Measurements from ENCODE around the gene ASAP3. TPM values are rescaled to one million over a fixed set of nuclear protein-coding genes. Genes with fewer than 3 reads are reported as not detected.

Gene ASAP3
- total and polyA plus RNA-seq, 2 experiments from 2014 or later: 28.0 to 98.2 TPM

DNA sequence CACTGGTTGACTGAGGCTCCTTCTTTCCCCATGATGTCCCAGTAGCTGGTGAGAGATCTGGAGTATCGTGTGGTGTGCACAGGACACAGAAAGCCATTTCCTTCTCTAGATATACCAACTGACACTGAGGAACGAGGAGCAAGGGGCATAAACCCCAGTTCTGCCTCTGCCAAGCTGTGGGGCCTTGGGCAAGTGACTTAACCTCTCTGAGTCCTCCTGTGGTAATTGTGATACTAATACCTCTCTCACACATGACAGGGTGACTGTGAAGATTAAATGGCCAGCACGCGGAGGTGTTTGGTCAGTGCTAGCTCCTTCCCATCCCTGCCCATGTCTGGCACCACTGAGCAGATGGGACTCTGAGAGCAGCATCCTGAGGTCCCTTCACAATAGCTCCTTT, 33.1 kb downstream of the ASAP3 start (continued):
- TF ChIP-seq, protein P1, sequence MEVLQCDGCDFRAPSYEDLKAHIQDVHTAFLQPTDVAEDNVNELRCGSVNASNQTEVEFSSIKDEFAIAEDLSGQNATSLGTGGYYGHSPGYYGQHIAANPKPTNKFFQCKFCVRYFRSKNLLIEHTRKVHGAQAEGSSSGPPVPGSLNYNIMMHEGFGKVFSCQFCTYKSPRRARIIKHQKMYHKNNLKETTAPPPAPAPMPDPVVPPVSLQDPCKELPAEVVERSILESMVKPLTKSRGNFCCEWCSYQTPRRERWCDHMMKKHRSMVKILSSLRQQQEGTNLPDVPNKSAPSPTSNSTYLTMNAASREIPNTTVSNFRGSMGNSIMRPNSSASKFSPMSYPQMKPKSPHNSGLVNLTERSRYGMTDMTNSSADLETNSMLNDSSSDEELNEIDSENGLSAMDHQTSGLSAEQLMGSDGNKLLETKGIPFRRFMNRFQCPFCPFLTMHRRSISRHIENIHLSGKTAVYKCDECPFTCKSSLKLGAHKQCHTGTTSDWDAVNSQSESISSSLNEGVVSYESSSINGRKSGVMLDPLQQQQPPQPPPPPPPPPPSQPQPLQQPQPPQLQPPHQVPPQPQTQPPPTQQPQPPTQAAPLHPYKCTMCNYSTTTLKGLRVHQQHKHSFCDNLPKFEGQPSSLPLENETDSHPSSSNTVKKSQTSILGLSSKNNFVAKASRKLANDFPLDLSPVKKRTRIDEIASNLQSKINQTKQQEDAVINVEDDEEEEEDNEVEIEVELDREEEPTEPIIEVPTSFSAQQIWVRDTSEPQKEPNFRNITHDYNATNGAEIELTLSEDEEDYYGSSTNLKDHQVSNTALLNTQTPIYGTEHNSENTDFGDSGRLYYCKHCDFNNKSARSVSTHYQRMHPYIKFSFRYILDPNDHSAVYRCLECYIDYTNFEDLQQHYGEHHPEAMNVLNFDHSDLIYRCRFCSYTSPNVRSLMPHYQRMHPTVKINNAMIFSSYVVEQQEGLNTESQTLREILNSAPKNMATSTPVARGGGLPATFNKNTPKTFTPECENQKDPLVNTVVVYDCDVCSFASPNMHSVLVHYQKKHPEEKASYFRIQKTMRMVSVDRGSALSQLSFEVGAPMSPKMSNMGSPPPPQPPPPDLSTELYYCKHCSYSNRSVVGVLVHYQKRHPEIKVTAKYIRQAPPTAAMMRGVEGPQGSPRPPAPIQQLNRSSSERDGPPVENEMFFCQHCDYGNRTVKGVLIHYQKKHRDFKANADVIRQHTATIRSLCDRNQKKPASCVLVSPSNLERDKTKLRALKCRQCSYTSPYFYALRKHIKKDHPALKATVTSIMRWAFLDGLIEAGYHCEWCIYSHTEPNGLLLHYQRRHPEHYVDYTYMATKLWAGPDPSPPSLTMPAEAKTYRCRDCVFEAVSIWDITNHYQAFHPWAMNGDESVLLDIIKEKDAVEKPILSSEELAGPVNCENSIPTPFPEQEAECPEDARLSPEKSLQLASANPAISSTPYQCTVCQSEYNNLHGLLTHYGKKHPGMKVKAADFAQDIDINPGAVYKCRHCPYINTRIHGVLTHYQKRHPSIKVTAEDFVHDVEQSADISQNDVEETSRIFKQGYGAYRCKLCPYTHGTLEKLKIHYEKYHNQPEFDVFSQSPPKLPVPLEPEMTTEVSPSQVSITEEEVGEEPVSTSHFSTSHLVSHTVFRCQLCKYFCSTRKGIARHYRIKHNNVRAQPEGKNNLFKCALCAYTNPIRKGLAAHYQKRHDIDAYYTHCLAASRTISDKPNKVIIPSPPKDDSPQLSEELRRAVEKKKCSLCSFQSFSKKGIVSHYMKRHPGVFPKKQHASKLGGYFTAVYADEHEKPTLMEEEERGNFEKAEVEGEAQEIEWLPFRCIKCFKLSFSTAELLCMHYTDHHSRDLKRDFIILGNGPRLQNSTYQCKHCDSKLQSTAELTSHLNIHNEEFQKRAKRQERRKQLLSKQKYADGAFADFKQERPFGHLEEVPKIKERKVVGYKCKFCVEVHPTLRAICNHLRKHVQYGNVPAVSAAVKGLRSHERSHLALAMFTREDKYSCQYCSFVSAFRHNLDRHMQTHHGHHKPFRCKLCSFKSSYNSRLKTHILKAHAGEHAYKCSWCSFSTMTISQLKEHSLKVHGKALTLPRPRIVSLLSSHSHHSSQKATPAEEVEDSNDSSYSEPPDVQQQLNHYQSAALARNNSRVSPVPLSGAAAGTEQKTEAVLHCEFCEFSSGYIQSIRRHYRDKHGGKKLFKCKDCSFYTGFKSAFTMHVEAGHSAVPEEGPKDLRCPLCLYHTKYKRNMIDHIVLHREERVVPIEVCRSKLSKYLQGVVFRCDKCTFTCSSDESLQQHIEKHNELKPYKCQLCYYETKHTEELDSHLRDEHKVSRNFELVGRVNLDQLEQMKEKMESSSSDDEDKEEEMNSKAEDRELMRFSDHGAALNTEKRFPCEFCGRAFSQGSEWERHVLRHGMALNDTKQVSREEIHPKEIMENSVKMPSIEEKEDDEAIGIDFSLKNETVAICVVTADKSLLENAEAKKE (CRISPR knock-in tag; IDR thresholded peaks at IDR 0.05): no peak
- TF ChIP-seq STAT1 (IDR thresholded peaks at IDR 0.05; ENCODE audit: unreplicated experiment) (no peak), REST (IDR thresholded peaks at IDR 0.05; ENCODE audit: unreplicated experiment) (no peak), JUNB (IDR thresholded peaks at IDR 0.05; ENCODE audit: unreplicated experiment) (no peak), ZNF114 (CRISPR knock-in tag; IDR thresholded peaks at IDR 0.05) (no peak), EZH2phosphoT487 (IDR thresholded peaks at IDR 0.05; ENCODE audit: unreplicated experiment) (no peak)
- TF ChIP-seq, protein P2, sequence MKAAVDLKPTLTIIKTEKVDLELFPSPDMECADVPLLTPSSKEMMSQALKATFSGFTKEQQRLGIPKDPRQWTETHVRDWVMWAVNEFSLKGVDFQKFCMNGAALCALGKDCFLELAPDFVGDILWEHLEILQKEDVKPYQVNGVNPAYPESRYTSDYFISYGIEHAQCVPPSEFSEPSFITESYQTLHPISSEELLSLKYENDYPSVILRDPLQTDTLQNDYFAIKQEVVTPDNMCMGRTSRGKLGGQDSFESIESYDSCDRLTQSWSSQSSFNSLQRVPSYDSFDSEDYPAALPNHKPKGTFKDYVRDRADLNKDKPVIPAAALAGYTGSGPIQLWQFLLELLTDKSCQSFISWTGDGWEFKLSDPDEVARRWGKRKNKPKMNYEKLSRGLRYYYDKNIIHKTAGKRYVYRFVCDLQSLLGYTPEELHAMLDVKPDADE (IDR thresholded peaks at IDR 0.05): no peak
